ENCODE measurements around the gene FUT9.
"Not testable (repeated sequence)": the region's sequence is repeated elsewhere in the genome, so short reads cannot be mapped to it uniquely, and the experiment has no call there.

The FUT9 gene

DNA sequence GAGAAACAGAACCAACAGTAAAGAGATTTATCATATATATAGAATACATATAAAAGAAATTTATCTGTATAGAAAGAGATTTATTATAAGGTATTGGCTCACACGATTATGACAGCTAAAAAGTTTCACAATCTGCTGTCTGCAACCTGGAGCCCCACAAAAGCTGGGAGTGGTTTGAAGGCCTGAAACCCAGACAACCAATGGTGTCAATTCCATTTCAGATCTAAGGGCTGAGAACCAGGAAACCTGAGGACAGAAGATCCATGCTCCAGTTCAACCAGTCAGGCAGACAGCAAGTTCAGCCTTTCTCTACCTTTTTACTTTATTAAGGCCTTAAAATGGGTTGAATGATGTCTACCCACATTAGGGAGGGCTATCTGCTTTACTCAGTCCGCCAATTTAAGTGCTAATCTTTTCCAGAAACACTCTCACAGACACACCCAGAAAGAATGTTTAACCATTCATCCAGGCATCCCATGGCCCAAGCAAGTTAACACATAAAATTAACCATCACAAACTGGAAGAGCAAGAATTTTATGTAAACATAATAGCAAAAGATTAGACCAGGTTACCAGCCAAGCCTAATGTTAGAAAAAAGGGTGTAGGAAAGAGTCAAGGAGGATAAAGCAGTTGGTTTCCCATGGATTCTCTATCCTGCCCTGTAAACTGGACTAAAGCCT lies 170.9 kb downstream of the FUT9 start:
- no peak for DNase-seq (ENCODE audit: low read depth)

DNA sequence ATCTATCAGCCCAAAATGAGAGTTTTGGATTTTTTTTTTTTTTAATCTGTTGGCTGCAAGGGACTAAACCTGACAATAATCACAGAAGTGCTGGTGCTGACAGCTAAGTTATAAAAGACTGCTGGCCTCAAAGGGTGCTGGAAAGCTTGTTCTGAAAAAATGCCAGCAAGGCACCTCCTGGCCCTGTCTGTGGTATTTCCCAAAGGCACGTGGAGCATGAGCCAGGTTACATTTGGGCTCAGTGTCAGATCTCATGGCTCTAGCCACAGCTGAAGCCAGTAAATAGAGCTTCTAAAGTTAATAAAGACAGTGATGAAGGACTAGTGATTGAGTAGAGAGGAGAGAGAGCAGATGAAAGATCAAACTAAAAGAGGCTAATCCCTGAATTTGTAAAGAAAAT lies 178.9 kb downstream of the FUT9 start:
- no peak for DNase-seq (ENCODE audit: low read depth)

DNA sequence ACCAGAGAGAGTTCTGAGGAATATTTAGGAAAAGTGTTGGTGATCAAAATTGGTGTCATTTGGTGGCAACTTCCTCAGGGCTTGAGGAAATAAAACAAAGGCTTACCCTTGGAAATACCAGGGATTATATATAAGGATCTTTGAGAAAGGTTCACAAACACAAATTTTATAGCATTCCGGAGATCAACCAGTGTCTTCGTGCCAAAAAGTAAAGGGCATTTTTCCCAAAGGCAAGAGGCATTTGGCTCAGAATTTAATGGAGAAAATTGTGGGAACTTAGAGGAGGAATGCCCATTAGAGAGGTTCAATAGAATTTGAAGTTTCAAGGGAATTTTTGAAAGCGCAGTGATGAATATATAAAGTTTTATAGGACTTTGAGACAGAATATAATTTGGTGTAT lies 179.5 kb downstream of the FUT9 start:
- no peak for DNase-seq (ENCODE audit: low read depth)

DNA sequence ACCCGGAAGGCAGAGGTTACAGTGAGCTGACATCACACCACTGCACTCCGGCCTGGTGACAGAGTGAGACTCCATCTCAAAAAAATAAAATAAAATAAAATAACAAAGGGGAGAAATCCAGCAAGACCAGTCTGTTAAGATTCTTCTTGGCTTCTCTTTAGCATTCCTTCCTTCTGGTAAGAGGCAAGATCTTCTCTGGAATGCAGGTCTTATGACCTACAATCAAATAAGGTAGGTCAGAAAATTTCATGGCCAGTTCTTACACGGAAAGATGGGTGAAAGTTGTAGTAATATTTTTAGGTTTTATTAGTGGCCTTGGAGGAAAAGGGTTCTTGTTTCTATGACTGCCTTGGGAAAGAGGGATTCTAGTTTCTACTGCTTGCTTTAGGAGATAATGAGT lies 180.9 kb downstream of the FUT9 start:
- no peak for DNase-seq (ENCODE audit: low read depth)

DNA sequence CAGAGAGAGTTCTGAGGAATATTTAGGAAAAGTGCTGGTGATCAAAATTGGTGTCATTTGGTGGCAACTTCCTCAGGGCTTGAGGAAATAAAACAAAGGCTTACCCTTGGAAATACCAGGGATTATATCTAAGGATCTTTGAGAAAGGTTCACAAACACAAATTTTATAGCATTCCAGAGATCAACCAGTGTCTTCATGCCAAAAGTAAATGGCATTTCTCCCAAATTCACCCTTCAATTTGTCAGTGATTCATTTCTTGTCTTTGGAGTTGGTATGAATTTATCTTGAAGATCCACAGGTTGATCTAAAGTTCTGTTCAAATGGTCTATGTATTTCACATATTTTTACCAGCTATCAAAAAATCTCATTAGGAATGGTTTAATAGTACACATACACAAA lies 181.5 kb downstream of the FUT9 start:
- DNase-seq (ENCODE audit: low read depth): no peak

DNA sequence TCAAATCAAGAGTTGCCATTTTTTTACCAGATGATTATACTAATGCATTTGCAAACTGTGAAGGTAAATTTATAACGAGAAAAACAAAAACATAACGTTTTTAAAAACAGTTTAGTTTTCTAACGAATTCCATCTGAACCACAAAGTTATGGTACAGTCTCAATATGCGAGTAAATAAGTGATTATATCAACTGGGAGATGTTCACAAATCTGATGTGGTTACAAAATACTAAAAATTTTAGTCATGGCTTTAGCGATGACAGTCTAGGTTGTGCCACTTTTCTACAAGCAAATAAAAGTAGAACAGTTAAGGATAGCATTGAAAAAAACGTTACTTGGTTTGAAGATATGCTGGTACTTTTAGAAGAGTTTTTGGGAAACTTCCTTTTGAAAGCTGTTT lies 186.8 kb downstream of the FUT9 start:
- DNase-seq (ENCODE audit: low read depth): no peak

DNA sequence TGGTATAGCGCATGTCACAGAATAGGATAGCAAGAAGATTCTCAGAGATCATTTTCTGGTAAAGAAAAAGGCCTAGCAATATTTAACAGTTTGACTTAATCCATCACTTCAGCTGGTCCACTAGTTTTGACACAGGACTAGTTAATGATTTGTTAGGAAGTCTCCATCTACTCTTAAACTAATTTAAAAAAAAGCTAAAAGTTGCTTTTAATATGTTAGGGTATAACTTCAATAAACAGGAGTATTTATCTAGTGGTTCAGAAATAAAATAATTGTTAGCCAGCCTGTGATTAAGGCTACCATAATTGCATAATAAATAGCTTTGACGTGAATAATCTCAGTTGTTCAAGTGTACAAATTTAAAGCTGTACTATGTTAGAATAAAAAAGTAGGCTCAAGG lies 195.6 kb downstream of the FUT9 start:
- no peak for DNase-seq (ENCODE audit: low read depth)

DNA sequence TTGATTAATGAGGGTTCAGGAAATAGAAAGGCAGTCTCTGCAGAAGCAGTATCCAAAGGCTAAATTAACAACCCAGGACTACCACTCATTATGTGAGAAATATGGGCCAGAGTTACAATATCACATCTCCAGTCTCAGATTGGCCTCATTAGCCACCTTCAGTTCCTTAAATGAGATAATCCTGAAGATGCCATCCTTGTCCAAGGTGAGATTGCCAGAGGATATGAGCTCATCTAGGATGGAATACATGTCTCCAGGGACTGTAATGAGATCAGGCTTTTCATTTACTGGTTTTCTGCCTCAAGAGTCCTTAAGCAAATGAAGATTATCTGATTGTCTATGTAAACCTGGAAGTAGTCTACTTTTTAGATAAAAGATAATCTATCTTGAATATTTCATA lies 196.3 kb downstream of the FUT9 start:
- no peak for DNase-seq (ENCODE audit: low read depth)

DNA sequence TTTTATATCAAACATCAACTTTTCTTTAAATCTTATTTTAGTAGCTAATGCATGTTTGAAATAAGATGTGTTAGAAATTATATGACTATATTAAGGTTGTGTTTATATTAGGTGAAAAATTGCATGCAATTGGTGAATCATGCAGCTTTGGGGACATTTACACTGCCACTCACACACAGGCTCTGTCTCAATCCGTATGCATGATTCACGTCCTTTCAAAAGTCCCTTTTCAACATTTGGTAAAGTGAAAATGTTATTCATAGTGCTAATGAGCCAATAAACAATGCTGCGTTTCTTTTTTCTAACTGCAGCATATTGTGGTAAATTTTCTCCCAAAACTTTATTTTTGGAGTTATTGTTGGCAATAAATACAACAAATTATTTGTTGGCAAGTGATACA lies 198.0 kb downstream of the FUT9 start:
- DNase-seq (ENCODE audit: low read depth): no peak

DNA sequence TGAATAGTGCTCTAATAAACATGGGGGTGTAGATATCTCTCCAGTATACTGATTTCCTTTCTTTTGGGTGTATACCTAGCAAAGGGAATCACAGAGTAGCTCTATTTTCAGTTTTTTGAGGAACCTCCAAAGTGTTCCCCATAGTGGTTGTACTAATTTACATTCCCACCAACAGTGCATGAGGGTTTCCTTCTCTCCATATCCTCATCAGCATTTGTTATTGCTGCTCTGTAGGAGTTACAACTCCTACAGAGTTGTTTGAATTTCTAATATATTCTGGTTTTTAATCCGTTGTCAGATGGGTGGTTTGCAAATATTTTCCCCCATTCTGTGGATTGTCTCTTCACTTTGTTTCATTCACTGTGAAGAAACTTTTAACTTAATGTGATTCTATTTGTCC lies 207.9 kb downstream of the FUT9 start:
- no peak for DNase-seq (ENCODE audit: low read depth)

DNA sequence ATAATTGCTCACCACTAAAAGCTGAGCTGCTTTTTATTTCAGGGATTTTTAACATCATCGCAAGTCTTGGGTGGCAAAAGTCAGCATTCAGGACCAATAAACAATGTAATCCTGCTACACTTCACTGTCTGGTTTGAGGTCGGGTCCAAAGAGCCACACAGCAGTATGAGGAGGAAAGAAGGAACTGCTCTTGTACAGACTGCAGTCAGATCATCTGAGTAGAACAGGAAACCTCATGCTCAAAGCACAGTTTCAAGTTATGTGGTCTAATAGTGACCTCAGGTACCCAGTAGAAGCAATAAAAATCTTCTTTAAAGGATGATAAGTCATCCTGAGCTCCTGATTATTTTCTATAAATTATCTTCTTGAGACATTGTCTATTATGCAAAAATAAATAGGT lies 211.4 kb downstream of the FUT9 start:
- DNase-seq (ENCODE audit: low read depth): no peak

DNA sequence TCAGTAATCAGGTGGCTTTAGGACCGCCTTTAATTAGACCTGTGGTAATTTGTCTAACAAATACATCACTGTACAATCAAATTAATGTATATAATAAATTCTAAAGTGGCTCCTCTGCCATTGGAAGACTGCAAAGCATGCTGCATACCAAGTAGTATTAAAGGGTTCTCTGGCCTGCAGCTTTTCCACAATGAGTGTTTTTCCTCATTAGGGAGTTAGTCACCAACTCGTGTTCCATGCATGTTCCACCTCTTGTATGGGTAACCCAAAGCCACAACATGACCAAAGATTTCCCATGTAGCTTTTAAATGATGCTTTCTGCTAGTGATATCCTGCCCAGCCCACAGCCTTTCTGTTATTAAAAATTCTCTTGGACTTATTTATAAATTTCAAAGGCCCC lies 218.7 kb downstream of the FUT9 start:
- DNase-seq (ENCODE audit: low read depth): no peak

DNA sequence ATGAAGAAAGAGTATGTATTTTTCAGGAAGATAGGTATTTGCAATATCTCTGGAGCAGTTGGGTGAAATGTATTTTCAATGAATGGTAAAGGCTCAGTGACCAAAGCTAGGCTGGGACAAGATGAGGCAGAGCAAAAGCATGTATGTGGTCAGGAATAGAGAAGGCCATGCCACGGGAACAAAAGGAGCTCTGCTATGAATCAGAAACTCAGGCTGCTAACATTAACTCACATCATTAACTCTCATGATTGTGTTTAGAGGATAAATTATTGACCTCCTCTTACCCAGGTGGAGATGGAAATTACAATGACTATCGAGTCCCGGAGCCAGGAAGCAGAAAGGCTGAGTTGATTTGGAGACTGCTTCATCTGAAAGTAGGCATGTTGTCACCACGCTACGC lies 220.2 kb downstream of the FUT9 start:
- no peak for DNase-seq (ENCODE audit: low read depth)

DNA sequence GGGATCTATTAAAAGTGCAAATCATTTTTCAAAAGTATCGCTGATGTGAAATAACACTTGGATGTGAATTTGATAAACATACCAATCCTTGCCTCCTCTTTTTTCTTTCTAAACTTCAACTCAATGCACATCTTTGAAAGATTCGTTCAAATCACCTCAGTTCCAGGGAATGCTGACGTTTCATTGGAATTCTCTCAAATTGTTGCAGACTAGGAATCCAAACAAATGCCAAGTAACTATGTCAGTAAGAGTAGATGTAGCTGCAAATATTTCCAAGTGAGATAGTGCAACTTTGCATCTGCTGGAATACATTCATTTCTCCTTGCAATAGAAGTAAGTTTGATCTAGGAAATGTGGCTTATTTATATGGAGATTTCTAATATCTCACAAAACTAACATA lies 220.7 kb downstream of the FUT9 start:
- no peak for DNase-seq (ENCODE audit: low read depth)

DNA sequence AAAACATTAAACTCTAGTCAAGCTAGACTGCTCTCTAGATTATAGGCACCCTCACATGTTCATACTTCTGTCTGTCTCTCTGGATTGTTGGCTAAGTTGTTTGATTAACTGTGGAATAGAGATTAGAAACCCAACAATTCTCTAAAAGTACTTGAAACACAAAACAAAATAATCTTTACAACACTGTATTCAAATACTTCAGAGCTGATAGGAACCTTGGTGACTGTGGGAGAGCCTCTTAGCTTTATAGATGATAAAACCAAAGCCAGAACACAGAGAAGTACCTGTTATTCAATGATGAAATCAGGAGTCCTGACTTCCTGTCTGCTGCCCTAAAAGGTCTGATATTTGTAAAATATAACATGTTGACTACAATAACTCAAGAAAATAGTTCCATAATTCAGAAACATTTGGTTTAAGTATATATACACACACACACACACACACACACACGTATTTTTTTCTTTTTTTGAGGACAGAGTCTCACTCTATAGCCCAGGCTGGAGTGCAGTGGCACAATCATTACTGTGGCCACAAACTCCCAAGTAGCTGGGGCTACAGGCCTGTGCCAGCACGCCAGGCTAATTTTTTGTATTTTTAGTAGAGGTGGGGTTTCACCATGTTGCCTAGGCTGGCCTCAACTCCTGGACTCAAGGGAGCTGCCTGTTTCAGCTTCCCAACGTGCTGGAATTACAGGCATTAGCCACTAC lies 222.0 kb downstream of the FUT9 start:
- DNase-seq (ENCODE audit: low read depth): no peak

DNA sequence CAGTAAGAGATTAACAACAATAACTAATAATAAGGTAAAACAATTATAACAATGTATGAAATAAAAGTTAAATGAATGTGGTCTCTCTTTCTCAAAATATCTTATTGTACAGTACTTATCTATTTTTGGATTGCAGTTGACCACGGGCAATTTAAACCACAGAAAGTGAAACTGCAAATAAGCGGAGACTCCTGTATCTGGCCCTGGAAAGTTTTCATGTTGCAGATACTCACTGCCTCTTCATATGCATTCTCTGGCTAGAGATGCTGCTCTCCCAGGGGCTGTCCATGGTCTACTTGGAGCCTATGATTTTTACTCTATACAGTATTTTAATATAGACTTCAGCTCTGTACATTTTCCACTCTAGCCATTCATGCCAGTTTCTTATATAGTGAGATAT lies 230.8 kb downstream of the FUT9 start:
- DNase-seq (ENCODE audit: low read depth): no peak

DNA sequence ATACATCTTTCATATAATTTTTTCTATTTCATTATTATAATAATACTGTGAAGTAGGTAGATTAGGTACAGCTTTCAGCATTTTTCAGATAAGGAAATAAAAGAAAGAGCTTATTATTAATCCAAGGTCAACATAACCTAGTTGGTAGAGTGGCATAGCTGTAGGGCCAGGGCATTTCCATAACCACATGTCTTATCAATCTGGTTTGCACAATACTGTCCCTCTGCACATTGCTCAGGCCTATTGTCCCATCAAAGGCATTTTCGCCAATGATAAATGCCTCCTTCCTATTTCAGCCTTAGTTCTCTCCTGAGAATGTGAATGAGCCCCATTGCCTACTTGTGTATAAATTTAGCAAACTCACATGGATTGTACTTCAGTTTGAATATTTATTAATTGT lies 234.0 kb downstream of the FUT9 start:
- DNase-seq (ENCODE audit: low read depth): no peak

DNA sequence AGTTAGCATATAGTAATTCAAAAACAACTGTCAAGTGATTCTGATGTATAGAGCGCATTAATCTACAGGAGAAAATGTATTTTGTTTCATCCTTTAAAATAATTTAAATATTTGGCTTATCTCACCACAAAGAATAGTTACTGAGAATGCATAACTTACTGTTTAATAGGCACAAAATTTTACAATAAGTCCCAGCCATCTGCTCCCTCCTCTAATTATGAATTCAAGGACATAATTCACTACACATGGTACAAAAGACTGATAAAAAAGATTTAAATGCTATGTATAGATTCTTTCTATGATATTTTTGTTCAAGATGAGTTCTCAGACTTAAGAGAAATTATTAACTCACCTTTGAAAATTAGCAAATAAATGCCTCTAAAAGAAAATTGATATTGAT lies 242.0 kb downstream of the FUT9 start:
- no peak for DNase-seq (ENCODE audit: low read depth)

DNA sequence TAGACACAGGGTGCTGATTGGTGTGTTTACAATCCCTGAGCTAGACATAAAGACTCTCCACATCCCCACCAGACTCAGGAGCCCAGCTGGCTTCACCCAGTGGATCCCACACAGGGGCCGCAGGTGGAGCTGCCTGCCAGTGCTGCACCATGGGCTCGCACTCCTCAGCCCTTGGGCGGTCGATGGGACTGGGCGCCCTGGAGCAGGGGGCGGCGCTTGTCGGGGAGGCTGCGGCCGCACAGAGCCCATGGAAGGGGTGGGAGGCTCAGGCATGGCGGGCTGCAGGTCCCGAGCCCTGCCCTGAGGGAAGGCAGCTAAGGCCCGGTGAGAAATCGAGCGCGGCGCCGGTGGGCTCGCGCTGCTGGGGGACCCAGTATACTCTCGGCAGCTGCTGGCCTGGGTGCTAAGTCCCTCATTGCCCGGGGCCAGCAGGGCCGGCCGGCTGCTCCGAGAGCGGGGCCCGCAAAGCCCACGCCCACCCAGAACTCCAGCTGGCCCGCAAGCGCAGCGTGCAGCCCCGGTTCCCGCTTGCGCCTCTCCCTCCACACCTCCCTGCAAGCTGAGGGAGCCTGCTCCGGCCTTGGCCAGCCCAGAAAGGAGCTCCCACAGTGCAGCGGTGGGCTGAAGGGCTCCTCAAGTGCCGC lies 245.1 kb downstream of the FUT9 start:
- not testable (repeated sequence) for DNase-seq (ENCODE audit: low read depth)
